NAMALWA (cell line): Measurements from ENCODE around the gene TMEM185B.
"Not testable (repeated sequence)": the region's sequence is repeated elsewhere in the genome, so short reads cannot be mapped to it uniquely, and the experiment has no call there.

Source experiments
- DNase-seq: peaks from one replicate; pipeline ENCODE4 v3.0.0-alpha.2; 2015; ENCODE audit warnings: low spot score

The TMEM185B gene

GRCh38 chr2:120251880-120252224, 28.7 kb upstream of the TMEM185B start:
- DNase-seq: no peak

GRCh38 chr2:120251078-120251477, 27.9 kb upstream of the TMEM185B start:
- DNase-seq: no peak

- no peak for DNase-seq
Measured at GRCh38 chr2:120250640-120251039, 27.4 kb upstream of the TMEM185B start.

- no peak for DNase-seq
Measured at GRCh38 chr2:120247851-120248250, 24.7 kb upstream of the TMEM185B start.

GRCh38 chr2:120246546-120247300, 23.5 kb upstream of the TMEM185B start:
- no peak for DNase-seq

- DNase-seq: no peak
Measured at GRCh38 chr2:120245520-120246332, 22.5 kb upstream of the TMEM185B start.

- no peak for DNase-seq
Measured at GRCh38 chr2:120244656-120245519, 21.7 kb upstream of the TMEM185B start.

GRCh38 chr2:120243875-120244553, 20.8 kb upstream of the TMEM185B start:
- DNase-seq: no peak

- DNase-seq: no peak
Measured at GRCh38 chr2:120243211-120243610, 20.0 kb upstream of the TMEM185B start.

GRCh38 chr2:120241684-120242083, 18.5 kb upstream of the TMEM185B start:
- DNase-seq: no peak

- DNase-seq: no peak
Measured at GRCh38 chr2:120240901-120241429, 17.8 kb upstream of the TMEM185B start.

- DNase-seq: no peak
Measured at GRCh38 chr2:120239488-120240287, 16.5 kb upstream of the TMEM185B start.

GRCh38 chr2:120238728-120239487, 15.7 kb upstream of the TMEM185B start:
- DNase-seq: no peak

GRCh38 chr2:120237491-120237902, 14.3 kb upstream of the TMEM185B start:
- DNase-seq: no peak

GRCh38 chr2:120236791-120237190, 13.6 kb upstream of the TMEM185B start:
- DNase-seq: no peak

- no peak for DNase-seq
Measured at GRCh38 chr2:120236316-120236715, 13.1 kb upstream of the TMEM185B start.

- DNase-seq: no peak
Measured at GRCh38 chr2:120235681-120236080, 12.5 kb upstream of the TMEM185B start.

- DNase-seq: not testable (repeated sequence)
Measured at GRCh38 chr2:120235158-120235557, 12.0 kb upstream of the TMEM185B start.

GRCh38 chr2:120233292-120233691, 10.1 kb upstream of the TMEM185B start:
- DNase-seq: no peak
